OCI-LY1 (cell line): Measurements from ENCODE around the gene GSK3B.

Experiments used
- H2AFZ ChIP-seq: fragments of 200-600 bp; sonication (generic), shearing (Covaris generic); 2 replicates; pipeline ENCODE4 v1.6.0; 2014; ENCODE audit warnings: antibody characterized with exemption, mild to moderate bottlenecking, low read length
- H3F3A ChIP-seq: fragments of 200-600 bp; sonication (generic), shearing (Covaris generic); 2 replicates; pipeline ENCODE4 v1.6.0; 2014; ENCODE audit warnings: mild to moderate bottlenecking, antibody characterized with exemption, low read length, moderate library complexity; ENCODE audit not compliant: insufficient read depth
- H3K27ac ChIP-seq: fragments of 200-600 bp; sonication (generic); 2 replicates; pipeline ENCODE4 v1.5.1; 2014; ENCODE audit warnings: low read length, mixed run types, mild to moderate bottlenecking, low read depth; ENCODE audit not compliant: poor library complexity, severe bottlenecking
- H3K27me3 ChIP-seq: fragments of 200-600 bp; sonication (generic); 2 replicates; pipeline ENCODE4 v1.6.0; 2014; ENCODE audit warnings: antibody characterized with exemption, mild to moderate bottlenecking, low read length, moderate library complexity; ENCODE audit not compliant: insufficient read depth
- H3K36me3 ChIP-seq: fragments of 200-600 bp; sonication (generic); 2 replicates; pipeline ENCODE4 v1.6.1; 2014; ENCODE audit warnings: mild to moderate bottlenecking, antibody characterized with exemption, low read length, moderate library complexity, mixed read lengths; ENCODE audit not compliant: insufficient read depth
- H3K4me1 ChIP-seq: fragments of 200-600 bp; sonication (generic); 2 replicates; pipeline ENCODE4 v1.5.1; 2014; ENCODE audit warnings: mild to moderate bottlenecking, low read length, moderate library complexity; ENCODE audit not compliant: insufficient read depth, severe bottlenecking
- H3K4me2 ChIP-seq: fragments of 200-600 bp; sonication (generic), shearing (Covaris generic); 2 replicates; pipeline ENCODE4 v1.6.1; 2014; ENCODE audit warnings: low read length
- H3K4me3 ChIP-seq: fragments of 200-600 bp; sonication (generic); 2 replicates; pipeline ENCODE4 v1.5.1; 2014; ENCODE audit warnings: low read length, low read depth, mild to moderate bottlenecking, mixed read lengths; ENCODE audit not compliant: poor library complexity, severe bottlenecking
- H3K79me2 ChIP-seq: fragments of 200-600 bp; shearing (Covaris generic); 2 replicates; pipeline ENCODE4 v1.6.1; 2016; ENCODE audit warnings: mixed run types, low read length, mixed read lengths; ENCODE audit not compliant: insufficient read depth
- H3K9ac ChIP-seq: fragments of 200-600 bp; sonication (generic), shearing (Covaris generic); 2 replicates; pipeline ENCODE4 v1.6.1; 2014; ENCODE audit warnings: mild to moderate bottlenecking, low read length, mixed read lengths
- H3K9me2 ChIP-seq: fragments of 200-600 bp; sonication (generic), shearing (Covaris generic); 2 replicates; pipeline ENCODE4 v1.6.1; 2014; ENCODE audit warnings: low read depth, mild to moderate bottlenecking, low read length, mixed read lengths
- H3K9me3 ChIP-seq: fragments of 200-600 bp; shearing (Covaris generic); 2 replicates; pipeline ENCODE4 v1.6.1; 2014; ENCODE audit warnings: low read length, mixed read lengths
- H4K20me1 ChIP-seq: fragments of 200-600 bp; sonication (generic), shearing (Covaris generic); 2 replicates; pipeline ENCODE4 v1.6.0; 2016; ENCODE audit warnings: mild to moderate bottlenecking, low read length; ENCODE audit not compliant: insufficient read depth
- EZH2 ChIP-seq: fragments of 200-600 bp; sonication (generic), shearing (Covaris generic); IDR thresholded peaks from 2 replicates; pipeline ENCODE4 v1.8.0; 2017; ENCODE audit warnings: borderline replicate concordance, mixed run types, mild to moderate bottlenecking, antibody characterized with exemption, low read length, moderate library complexity, mixed read lengths
- TF ChIP-seq, protein P1 (sequence below): fragments of 200-600 bp; sonication (generic), shearing (Covaris generic); IDR thresholded peaks from 2 replicates; pipeline ENCODE4 v1.5.1; 2017; ENCODE audit warnings: mild to moderate bottlenecking, antibody characterized with exemption, low read length, moderate library complexity, mixed read lengths

GSK3B gene

DNA sequence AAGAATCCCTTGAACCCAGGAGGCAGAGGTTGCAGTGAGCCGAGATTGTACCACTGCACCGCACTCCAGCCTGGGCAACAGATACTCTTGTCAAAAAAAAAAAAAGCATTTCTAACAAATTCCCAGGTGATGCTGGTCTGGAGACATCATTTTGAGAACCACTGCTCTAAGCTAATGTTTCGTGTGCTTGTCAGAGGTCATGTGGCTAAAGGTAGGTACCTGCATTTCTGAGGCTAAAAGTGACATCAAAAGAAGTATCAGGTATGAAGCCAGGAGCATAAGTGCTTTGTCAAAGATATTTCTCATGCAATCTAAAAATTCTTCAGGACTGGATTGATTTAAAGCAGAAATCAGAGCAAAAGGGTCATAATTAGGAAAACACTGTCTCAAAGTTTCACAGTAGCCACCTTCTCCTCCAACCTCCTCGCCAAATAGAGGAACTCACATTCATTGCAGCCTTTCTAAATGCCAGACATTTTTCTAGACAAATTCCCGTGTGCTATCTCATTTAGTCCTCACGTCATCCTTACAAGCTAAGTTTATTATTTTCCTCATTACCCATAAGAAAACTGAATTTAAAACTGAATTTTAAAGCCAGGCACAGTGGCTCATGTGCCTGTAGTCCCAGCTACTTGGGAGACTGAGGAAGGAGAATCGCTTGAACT lies 25.7 kb upstream of the GSK3B start:
- Histone ChIP-seq H3K79me2 (no peaks in the 10 kb centered on the region), H3K9me2 (no peaks in the 10 kb centered on the region), H3K27me3 (no peaks in the 10 kb centered on the region), H2AFZ (no peak overlapping the region), H3K4me2 (no peak overlapping the region), H3F3A (no peaks in the 10 kb centered on the region), H4K20me1 (no peaks in the 10 kb centered on the region), H3K9me3 (no peaks in the 10 kb centered on the region), H3K4me1 (no peaks in the 10 kb centered on the region), H3K36me3 (no peaks in the 10 kb centered on the region), H3K4me3 (no peak overlapping the region), H3K27ac (no peak overlapping the region), H3K9ac (no peak overlapping the region)
- TF ChIP-seq, protein P1, sequence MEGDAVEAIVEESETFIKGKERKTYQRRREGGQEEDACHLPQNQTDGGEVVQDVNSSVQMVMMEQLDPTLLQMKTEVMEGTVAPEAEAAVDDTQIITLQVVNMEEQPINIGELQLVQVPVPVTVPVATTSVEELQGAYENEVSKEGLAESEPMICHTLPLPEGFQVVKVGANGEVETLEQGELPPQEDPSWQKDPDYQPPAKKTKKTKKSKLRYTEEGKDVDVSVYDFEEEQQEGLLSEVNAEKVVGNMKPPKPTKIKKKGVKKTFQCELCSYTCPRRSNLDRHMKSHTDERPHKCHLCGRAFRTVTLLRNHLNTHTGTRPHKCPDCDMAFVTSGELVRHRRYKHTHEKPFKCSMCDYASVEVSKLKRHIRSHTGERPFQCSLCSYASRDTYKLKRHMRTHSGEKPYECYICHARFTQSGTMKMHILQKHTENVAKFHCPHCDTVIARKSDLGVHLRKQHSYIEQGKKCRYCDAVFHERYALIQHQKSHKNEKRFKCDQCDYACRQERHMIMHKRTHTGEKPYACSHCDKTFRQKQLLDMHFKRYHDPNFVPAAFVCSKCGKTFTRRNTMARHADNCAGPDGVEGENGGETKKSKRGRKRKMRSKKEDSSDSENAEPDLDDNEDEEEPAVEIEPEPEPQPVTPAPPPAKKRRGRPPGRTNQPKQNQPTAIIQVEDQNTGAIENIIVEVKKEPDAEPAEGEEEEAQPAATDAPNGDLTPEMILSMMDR: no peak
- no peak for TF ChIP-seq EZH2

DNA sequence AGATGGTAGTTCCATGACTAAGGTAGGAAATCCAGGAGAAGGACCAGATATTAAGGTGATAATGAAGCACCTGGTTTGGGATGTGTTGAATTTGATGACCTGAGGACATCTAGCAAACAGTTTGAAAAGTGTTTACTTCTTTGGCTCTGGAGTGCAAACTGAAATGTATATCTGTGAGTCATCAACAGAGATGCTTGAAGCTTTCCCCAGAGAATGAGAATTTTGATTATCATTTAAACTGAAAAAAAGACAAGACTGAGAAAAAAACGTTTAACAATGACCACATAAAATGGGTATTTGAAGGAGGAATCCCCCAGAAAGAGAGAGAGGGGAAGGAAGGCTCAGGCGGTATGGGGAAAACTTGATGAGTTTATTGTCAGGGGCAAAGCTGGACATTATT lies 20.7 kb upstream of the GSK3B start:
- H3K4me3 ChIP-seq: no peak overlapping the region
- no peak overlapping the region for H3K27ac ChIP-seq
- no peaks in the 10 kb centered on the region for H3K9me3 ChIP-seq
- no peak overlapping the region for H2AFZ ChIP-seq
- H3K4me2 ChIP-seq: no peak overlapping the region
- H3K27me3 ChIP-seq: no peaks in the 10 kb centered on the region; the same call in 1 of the 2 replicates
- H3F3A ChIP-seq: no peaks in the 10 kb centered on the region
- no peaks in the 10 kb centered on the region for H3K4me1 ChIP-seq
- H3K9me2 ChIP-seq: no peaks in the 10 kb centered on the region
- no peaks in the 10 kb centered on the region for H3K79me2 ChIP-seq
- TF ChIP-seq, protein P1: no peak
- no peak for TF ChIP-seq EZH2
- no peaks in the 10 kb centered on the region for H4K20me1 ChIP-seq
- H3K9ac ChIP-seq: no peak overlapping the region
- H3K36me3 ChIP-seq: no peaks in the 10 kb centered on the region

DNA sequence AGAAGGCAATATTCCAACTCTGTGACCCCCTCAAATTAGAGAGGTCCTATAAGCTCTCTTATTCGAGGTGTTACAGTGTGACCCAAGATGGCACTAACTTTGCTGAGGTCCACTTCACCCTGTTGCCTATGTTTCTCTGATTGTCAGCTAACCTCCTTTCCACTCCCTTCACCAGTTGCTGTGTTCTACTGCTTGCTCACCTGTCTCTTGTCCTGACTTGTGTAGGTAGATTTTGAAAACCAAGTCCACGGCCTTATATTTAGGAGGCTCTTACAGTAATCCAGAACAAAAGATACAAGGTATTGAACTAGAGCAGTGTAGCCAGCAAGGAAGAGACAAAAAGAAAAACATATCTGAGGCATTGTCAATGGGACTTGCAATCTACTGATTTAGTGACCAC lies 20.1 kb upstream of the GSK3B start:
- no peak overlapping the region for H3K27ac ChIP-seq
- TF ChIP-seq, protein P1: no peak
- no peak for TF ChIP-seq EZH2
- no peaks in the 10 kb centered on the region for H3K9me2 ChIP-seq
- H4K20me1 ChIP-seq: no peaks in the 10 kb centered on the region
- no peaks in the 10 kb centered on the region for H3F3A ChIP-seq
- H3K36me3 ChIP-seq: no peaks in the 10 kb centered on the region
- no peaks in the 10 kb centered on the region for H3K4me1 ChIP-seq
- H3K4me2 ChIP-seq: no peak overlapping the region
- H3K9me3 ChIP-seq: no peaks in the 10 kb centered on the region
- no peak overlapping the region for H3K4me3 ChIP-seq
- H3K79me2 ChIP-seq: no peaks in the 10 kb centered on the region
- H3K27me3 ChIP-seq: no peaks in the 10 kb centered on the region; the same call in 1 of the 2 replicates
- no peak overlapping the region for H2AFZ ChIP-seq
- no peak overlapping the region for H3K9ac ChIP-seq
